Liver (tissue), 9 donors: ENCODE results near the gene SF3B5. TPM values are rescaled to one million over a fixed set of nuclear protein-coding genes. Genes with fewer than 3 reads are reported as not detected.

Experiments used
- DNase-seq: peaks from one replicate; pipeline ENCODE4 v3.0.0-alpha.2; 2017; ENCODE audit warnings: low spot score
- H3K27ac ChIP-seq, 2 donors: one replicate each; pipeline ENCODE4 v1.7.0; 2013; ENCODE audit warnings: inconsistent platforms in 2 of 2, low read length in 2 of 2, control low read depth in 1 of 2, low read depth in 1 of 2, mild to moderate bottlenecking in 1 of 2
- H3K27me3 ChIP-seq, 4 donors: one replicate each; pipeline versions ENCODE4 v1.6.1 to v1.7.0; 2013; ENCODE audit warnings: low read length in 3 of 4, inconsistent platforms in 1 of 4, mild to moderate bottlenecking in 1 of 4, moderate library complexity in 1 of 4; ENCODE audit not compliant: control insufficient read depth in 4 of 4, insufficient read depth in 4 of 4
- H3K36me3 ChIP-seq, 4 donors: one replicate each; pipeline versions ENCODE4 v1.6.1 to v1.7.0; 2013; ENCODE audit warnings: low read length in 3 of 4, mild to moderate bottlenecking in 3 of 4, low read depth in 1 of 4, moderate library complexity in 1 of 4; ENCODE audit not compliant: control insufficient read depth in 4 of 4, insufficient read depth in 3 of 4
- H3K4me1 ChIP-seq, 4 donors: one replicate each; pipeline versions ENCODE4 v1.6.1 to v1.7.0; 2013; ENCODE audit warnings: low read length in 3 of 4, mild to moderate bottlenecking in 3 of 4, moderate library complexity in 1 of 4; ENCODE audit not compliant: control insufficient read depth in 4 of 4, insufficient read depth in 4 of 4
- H3K4me3 ChIP-seq, 3 donors: one replicate each; pipeline versions ENCODE4 v1.6.1 to v1.7.0; 2013; ENCODE audit warnings: low read length in 3 of 3, control low read depth in 1 of 3, low read depth in 1 of 3, mild to moderate bottlenecking in 1 of 3
- H3K9ac ChIP-seq, 2 donors: one replicate each; pipeline ENCODE4 v1.7.0; 2013; ENCODE audit warnings: low read length in 2 of 2, mild to moderate bottlenecking in 2 of 2, moderate library complexity in 2 of 2, control low read depth in 1 of 2, low read depth in 1 of 2
- H3K9me3 ChIP-seq, 4 donors: one replicate each; pipeline versions ENCODE4 v1.6.1 to v1.7.0; 2013; ENCODE audit warnings: low read length in 3 of 4; ENCODE audit not compliant: control insufficient read depth in 4 of 4
- ATF3 ChIP-seq: IDR thresholded peaks from 2 replicates; pipeline ENCODE4 v1.6.1; 2016; ENCODE audit warnings: antibody characterized with exemption
- CTCF ChIP-seq: fragments of 150-350 bp; IDR thresholded peaks from 2 replicates; pipeline ENCODE4 v1.5.1; 2017; ENCODE audit warnings: improper control_type of control experiment, low read depth, low read length; ENCODE audit not compliant: missing input control
- EGR1 ChIP-seq, 2 donors: IDR thresholded peaks; 2 replicates each; pipeline ENCODE4 v1.6.1; 2016 to 2018; ENCODE audit warnings: antibody characterized with exemption in 2 of 2, low read depth in 2 of 2
- FOXA1 ChIP-seq: IDR thresholded peaks from 2 replicates; pipeline ENCODE4 v1.6.1; 2016; ENCODE audit warnings: antibody characterized with exemption
- MAX ChIP-seq: IDR thresholded peaks from 2 replicates; pipeline ENCODE4 v1.6.1; 2016; ENCODE audit warnings: antibody characterized with exemption
- NR2F2 ChIP-seq: IDR thresholded peaks from 2 replicates; pipeline ENCODE4 v1.6.1; 2016; ENCODE audit warnings: antibody characterized with exemption
- RAD21 ChIP-seq, 2 donors: IDR thresholded peaks; 2 replicates each; pipeline ENCODE4 v1.6.1; 2016; ENCODE audit warnings: antibody characterized with exemption in 2 of 2, mild to moderate bottlenecking in 2 of 2
- REST ChIP-seq: IDR thresholded peaks from 2 replicates; pipeline ENCODE4 v1.6.1; 2016; ENCODE audit warnings: antibody characterized with exemption, mild to moderate bottlenecking
- RXRA ChIP-seq, 2 donors: IDR thresholded peaks; 2 replicates each; pipeline ENCODE4 v1.6.1; 2017 to 2018; ENCODE audit warnings: antibody characterized with exemption in 2 of 2, mild to moderate bottlenecking in 1 of 2
- SP1 ChIP-seq: IDR thresholded peaks from 2 replicates; pipeline ENCODE4 v1.6.1; 2018; ENCODE audit warnings: antibody characterized with exemption, mild to moderate bottlenecking
- TAF1 ChIP-seq: conservative IDR thresholded peaks from 2 replicates; pipeline ENCODE4 v1.6.1; 2016; ENCODE audit warnings: antibody characterized with exemption, mild to moderate bottlenecking
- ZBTB33 ChIP-seq: IDR thresholded peaks from 2 replicates; pipeline ENCODE4 v1.6.1; 2016; ENCODE audit warnings: antibody characterized with exemption
- WGBS: extraction: QIAGEN DNeasy Blood & Tissue Kit; methylation state at CpG from one replicate; pipeline ENCODE4 v1.1.7; 2013; 5-methylcytosine and 5-hydroxymethylcytosine counted together
- polyA plus RNA-seq, 2 donors: library from polyadenylated mRNA; stranded (reverse) in 1 of 2; unstranded in 1 of 2; fragments of 200-250 nt in 1 of 2; fragments of >200 nt in 1 of 2; fragmentation: Nextera tagmentation in 1 of 2; extraction: Ambion mirVana in 1 of 2; gene quantifications; one replicate each; pipeline versions ENCODE4 v1.2.1 to v1.2.3, GENCODE V29; 2013 to 2015
- total RNA-seq, 2 donors: library from RNA; depleted of rRNA; stranded (reverse); fragments of >200 nt; gene quantifications; one replicate each; pipeline ENCODE4 v1.2.3, GENCODE V29; 2014
- donor health status: healthy.
- donor health status: healthy.
- donor health status: healthy.
- donor health status: healthy.
- donor health status: healthy.

Gene SF3B5
- total and polyA plus RNA-seq, 4 donors = 51.8 to 178 (median 96.9) TPM

GRCh38 chr6:144143106-144143505 lies 47.7 kb upstream of the SF3B5 start:
- DNase-seq = no peak
- 98% methylated on average over 1 of the region's 1 CpG for WGBS

More at GRCh38 chr6:144143106-144143505, 47.7 kb upstream of the SF3B5 start:
- TF ChIP-seq ATF3 = no peak
- TF ChIP-seq RAD21 (IDR thresholded peaks at IDR 0.05) = no peak
- TF ChIP-seq REST = no peak
- TF ChIP-seq FOXA1 = no peak
- TF ChIP-seq MAX = no peak
- TF ChIP-seq NR2F2 = no peak
- TF ChIP-seq RXRA (IDR thresholded peaks at IDR 0.05) = no peak
- TF ChIP-seq SP1 = no peak
- TF ChIP-seq CTCF = no peak
- no peak for TF ChIP-seq ZBTB33
- TF ChIP-seq EGR1 (IDR thresholded peaks at IDR 0.05; ENCODE audit: low read depth in 2 of 2) = no peak
- no peak for TF ChIP-seq TAF1
- Histone ChIP-seq H3K27ac (no peak overlapping the region), H3K9me3 (no peaks in the 10 kb centered on the region), H3K4me3 (no peak overlapping the region), H3K9ac (no peak overlapping the region), H3K4me1 (no peaks in the 10 kb centered on the region), H3K27me3 (no peaks in the 10 kb centered on the region), H3K36me3 (no peaks in the 10 kb centered on the region)
